HepG2 (cell line): ENCODE data around the gene C2orf74. TPM values are rescaled to one million over a fixed set of nuclear protein-coding genes. Genes with fewer than 3 reads are reported as not detected.

Source experiments
- ATAC-seq: fragments of 200-7000 bp; cut with Tn5 transposase; 3 replicates; pipeline ENCODE4 v1.9.1; 2020; ENCODE audit warnings: mild to moderate bottlenecking, moderate library complexity
- BruUV-seq: library from RNA; stranded (reverse); fragments of 400-500 nt; replicated peaks from 2 replicates; lab custom pipeline; 2021; lab: Mats Ljungman, UMichigan
- CTCF ChIA-PET: fragments of 300-600 bp; formaldehyde crosslinking; extraction: SDS; loops from one replicate; lab custom pipeline; 2021; ENCODE audit warnings: low total read pairs, inconsistent platforms, low intra/inter-chr PET ratio; lab: Yijun Ruan, JAX
- POLR2A ChIA-PET: fragments of 350-600 bp; sonication (Branson Sonifier 250); formaldehyde crosslinking; loops from one replicate; lab custom pipeline; 2020; ENCODE audit warnings: antibody characterized with exemption, inconsistent platforms; lab: Yijun Ruan, JAX
- DNase-seq: peaks from one replicate; pipeline ENCODE4 v3.0.0-alpha.2; 2015; ENCODE audit warnings: low spot score
- FAIRE-seq: peaks from 3 replicates; lab custom pipeline; 2011; peaks lifted over from hg19 to GRCh38; lab: Jason Lieb, UNC
- H2AFZ ChIP-seq: one replicate; pipeline ENCODE4 v1.6.1; 2011; ENCODE audit warnings: low read length, inconsistent platforms
- H3K27ac ChIP-seq: fragments of 300-600 bp; 3 replicates; pipeline ENCODE4 v1.8.0; 2011; ENCODE audit warnings: mixed run types, mild to moderate bottlenecking, mixed read lengths, low read length, inconsistent platforms; ENCODE audit not compliant: insufficient read depth; ENCODE audit errors: extremely low read length
- H3K27me3 ChIP-seq, 2 experiments: fragments of 200-600 bp in 1 of 2; 2 replicates in 1 of 2; 3 replicates in 1 of 2; pipeline versions ENCODE4 v1.6.0 to v1.8.0; 2011; ENCODE audit warnings: low read length in 2 of 2, mild to moderate bottlenecking in 2 of 2, moderate library complexity in 2 of 2, inconsistent platforms in 1 of 2; ENCODE audit not compliant: insufficient read depth in 2 of 2, control insufficient read depth in 1 of 2
- H3K36me3 ChIP-seq, 2 experiments: fragments of 200-600 bp in 1 of 2; replicated peaks in 1 of 2; 2 replicates in 1 of 2; 3 replicates in 1 of 2; pipeline versions ENCODE4 v1.5.1 to v1.8.0; 2011; ENCODE audit warnings: low read length in 2 of 2, inconsistent platforms in 1 of 2; ENCODE audit not compliant: insufficient read depth in 2 of 2, control insufficient read depth in 1 of 2
- H3K4me1 ChIP-seq: 2 replicates; pipeline ENCODE4 v1.5.1; 2012; ENCODE audit warnings: low read length, inconsistent platforms; ENCODE audit not compliant: insufficient read depth
- H3K4me2 ChIP-seq: 2 replicates; pipeline ENCODE4 v1.6.0; 2011; ENCODE audit warnings: low read depth, low read length, inconsistent platforms
- H3K4me3 ChIP-seq, 3 experiments: fragments of 200-600 bp in 1 of 3; sonication (generic), shearing (Covaris generic) in 1 of 3; replicated peaks in 1 of 3; 2 replicates each; pipeline ENCODE4 v1.5.1; 2011 to 2016; ENCODE audit warnings: low read length in 3 of 3, inconsistent platforms in 2 of 3, low read depth in 2 of 3, mild to moderate bottlenecking in 2 of 3, control low read depth in 1 of 3, mixed read lengths in 1 of 3; ENCODE audit not compliant: insufficient read depth in 1 of 3
- H3K79me2 ChIP-seq: one replicate; pipeline ENCODE4 v1.6.1; 2011; ENCODE audit warnings: low read length, inconsistent platforms; ENCODE audit not compliant: insufficient read depth
- H3K9ac ChIP-seq: 2 replicates; pipeline ENCODE4 v1.6.0; 2011; ENCODE audit warnings: mild to moderate bottlenecking, low read depth, low read length, inconsistent platforms; ENCODE audit not compliant: insufficient read depth
- H3K9me3 ChIP-seq: 2 replicates; pipeline ENCODE4 v1.5.1; 2012; ENCODE audit warnings: mild to moderate bottlenecking, low read length
- H4K20me1 ChIP-seq: 2 replicates; pipeline ENCODE4 v1.6.0; 2011; ENCODE audit warnings: inconsistent platforms, mild to moderate bottlenecking, low read length, moderate library complexity; ENCODE audit not compliant: insufficient read depth
- FOXO1 ChIP-seq: sonication (generic); formaldehyde crosslinking; IDR thresholded peaks from 2 replicates; pipeline ENCODE4 v1.4.0; 2020; ENCODE audit warnings: missing genetic modification reagents
- FOXP4 ChIP-seq: sonication (generic); formaldehyde crosslinking; IDR thresholded peaks from 2 replicates; pipeline ENCODE4 v1.4.0; 2020; ENCODE audit warnings: missing genetic modification reagents
- KDM1A ChIP-seq: IDR thresholded peaks from 2 replicates; pipeline ENCODE4 v1.6.1; 2016; ENCODE audit warnings: missing compliant biosample characterization
- LRRFIP1 ChIP-seq: sonication (generic); formaldehyde crosslinking; conservative IDR thresholded peaks from 2 replicates; pipeline ENCODE4 v1.4.0; 2020; ENCODE audit warnings: missing genetic modification reagents
- POLR2G ChIP-seq: fragments of 200-400 bp; formaldehyde crosslinking; IDR thresholded peaks from 2 replicates; pipeline ENCODE4 v1.6.1; 2018; ENCODE audit warnings: mild to moderate bottlenecking, low read depth, low read length, moderate library complexity
- SMAD3 ChIP-seq: sonication (generic); formaldehyde crosslinking; IDR thresholded peaks from 2 replicates; pipeline ENCODE4 v1.4.0; 2020; ENCODE audit warnings: missing genetic modification reagents
- SP5 ChIP-seq: IDR thresholded peaks from 2 replicates; pipeline ENCODE4 v1.6.1; 2016; ENCODE audit warnings: low read depth, borderline replicate concordance
- ZNF121 ChIP-seq: sonication (generic); formaldehyde crosslinking; IDR thresholded peaks from 2 replicates; pipeline ENCODE4 v1.5.0; 2020; ENCODE audit warnings: mild to moderate bottlenecking, missing genetic modification reagents
- ZNF792 ChIP-seq: IDR thresholded peaks from 2 replicates; pipeline ENCODE4 v1.6.1; 2016
- ZNF83 ChIP-seq: sonication (generic); formaldehyde crosslinking; IDR thresholded peaks from 2 replicates; pipeline ENCODE4 v1.4.0; 2020; ENCODE audit warnings: missing genetic modification reagents, mild to moderate bottlenecking, borderline replicate concordance
- ZSCAN5A ChIP-seq: sonication (generic); formaldehyde crosslinking; IDR thresholded peaks from 2 replicates; pipeline ENCODE4 v1.8.0; 2022; ENCODE audit warnings: mild to moderate bottlenecking, missing genetic modification reagents, borderline replicate concordance
- WGBS: methylation state at CpG from one replicate; pipeline ENCODE4 v1.1.6; 2017; ENCODE audit warnings: low lambda C conversion rate; 5-methylcytosine and 5-hydroxymethylcytosine counted together
- in situ Hi-C: cut with HindIII; loops from 2 replicates; pipeline ENCODE4 v1.10.0; 2017; ENCODE audit warnings: low pct_unique_long_range_greater_than_20kb; ENCODE audit not compliant: extremely low pct_ligation_motif_present
- intact Hi-C: fragments of 100-400 bp; cut with micrococcal nuclease; formaldehyde crosslinking; loops from one replicate; pipeline ENCODE4 v1.10.0; 2022; ENCODE audit not compliant: unreplicated experiment
- polyA plus RNA-seq, 8 experiments: library from polyadenylated mRNA; depleted of rRNA in 3 of 8; stranded (reverse) in 7 of 8; unstranded in 1 of 8; fragments of >200 nt; fragmentation: Illumina TruSeq in 4 of 8; extraction: Trizol in 4 of 8; gene quantifications; 2 replicates each; pipeline versions ENCODE4 v1.2.1 to v1.2.3, GENCODE V29; 2011 to 2016; ENCODE audit warnings: low read depth in 4 of 8, missing spikeins in 1 of 8, mixed read lengths in 1 of 8; ENCODE audit not compliant: insufficient read depth in 1 of 8
- total RNA-seq, 5 experiments: library from RNA; depleted of rRNA; stranded (reverse); fragments of >200 nt; fragmentation: Illumina TruSeq; extraction: Trizol; gene quantifications; 2 replicates each; pipeline ENCODE4 v1.2.3, GENCODE V29; 2016; ENCODE audit warnings: low read depth in 1 of 5

The C2orf74 gene
- total and polyA plus RNA-seq, 2 of the 13 experiments (the other 11 are each of a cell fraction or from before 2014, with no cell fraction given) = 10.6 to 13.8 TPM

- TF ChIP-seq SMAD3 (CRISPR knock-in tag) (no peak), ZNF83 (CRISPR knock-in tag) (no peak), ZSCAN5A (CRISPR knock-in tag) (no peak), ZNF121 (CRISPR knock-in tag) (peak; percentile 68)
- FAIRE-seq (no peak), DNase-seq (no peak), ATAC-seq (no peak)
- Histone ChIP-seq H2AFZ (no peak overlapping the region), H4K20me1 (no peaks in the 10 kb centered on the region), H3K4me1 (peaks cover 9% of the 10 kb centered on the region), H3K36me3 (no peaks in the 10 kb centered on the region), H3K79me2 (peaks cover 3% of the 10 kb centered on the region), H3K9ac (no peak overlapping the region), H3K27me3 (no peaks in the 10 kb centered on the region), H3K9me3 (no peaks in the 10 kb centered on the region), H3K4me3 (no peak overlapping the region), H3K27ac (no peak overlapping the region), H3K4me2 (no peak overlapping the region)
- WGBS = 64% methylated on average over 1 of the region's 1 CpG
- ChIA-PET CTCF (no interaction called here), POLR2A (interaction anchor here (1.6 kb wide), 1 partner anchor 37 kb away, joined by 4 read pairs; no protein-coding TSS in a partner anchor)
- intact Hi-C loops (loop anchor here (10.0 kb wide), 1 partner anchor 126 kb away; the partner anchor contains the start of genes PEX13 and PUS10), in situ Hi-C loops (no loop called here)
- no TSS peak for BruUV-seq
These were observed 20.8 kb upstream of the C2orf74 start for GRCh38 chr2:61141151-61141550.

GRCh38 chr2:61144697-61145268, 17.2 kb upstream of the C2orf74 start:
- peak overlapping the region; percentile 75 to 90 (median 81) for H3K4me3 ChIP-seq
- 2% methylated on average over 31 of the region's 31 CpGs for WGBS
- FAIRE-seq (peak; percentile 98), ATAC-seq (peak; percentile 99), DNase-seq (peak; percentile 99)
- peak overlapping the region; percentile 72 for H3K27ac ChIP-seq
- POLR2A ChIA-PET = interaction anchor here (0.8 to 3.0 kb wide), 19 partner anchors 9 to 485 kb away, joined by 3 to 79 read pairs (median 5); partner anchors contain the start of genes C2orf74 and XPO1
- H3K79me2 ChIP-seq = peaks cover 3% of the 10 kb centered on the region
- no peaks in the 10 kb centered on the region for H4K20me1 ChIP-seq
- intact Hi-C loops = loop anchor here (10.0 kb wide), 1 partner anchor 130 kb away; the partner anchor contains the start of genes PEX13 and PUS10
- no peaks in the 10 kb centered on the region for H3K9me3 ChIP-seq
- CTCF ChIA-PET = no interaction called here
- in situ Hi-C loops = no loop called here
- peak overlapping the region; percentile 85 for H3K9ac ChIP-seq
- BruUV-seq = no TSS peak
- H3K27me3 ChIP-seq = no peaks in the 10 kb centered on the region
- H3K4me2 ChIP-seq = peak overlapping the region; percentile 68
- peak overlapping the region; percentile 95 for H2AFZ ChIP-seq
- H3K4me1 ChIP-seq = peaks cover 9% of the 10 kb centered on the region
- H3K36me3 ChIP-seq = peaks cover 2 to 8% of the 10 kb centered on the region in 2 experiments; a peak in 3 of 5 replicates
- TF ChIP-seq LRRFIP1 (CRISPR knock-in tag) (no peak), FOXO1 (CRISPR knock-in tag) (peak; percentile 41; the same call in 1 of the 2 replicates), SP5 (no peak), ZNF792 (CRISPR knock-in tag) (peak; percentile 32; the same call in 1 of the 2 replicates), FOXP4 (no peak), KDM1A (no peak), POLR2G (peak; percentile 94)
